ENCODE results near the gene CNTNAP5.

CNTNAP5 gene

GRCh38 chr2:124162256-124162655, 137.2 kb downstream of the CNTNAP5 start:
- no peak for DNase-seq

GRCh38 chr2:124163840-124164239, 138.8 kb downstream of the CNTNAP5 start:
- no peak for DNase-seq

GRCh38 chr2:124165698-124166097, 140.6 kb downstream of the CNTNAP5 start:
- DNase-seq, result no peak

- no peak for DNase-seq
These were observed 146.5 kb downstream of the CNTNAP5 start for GRCh38 chr2:124171472-124172063.

GRCh38 chr2:124178719-124179118, 153.6 kb downstream of the CNTNAP5 start:
- no peak for DNase-seq

- no peak for DNase-seq
These were observed 155.5 kb downstream of the CNTNAP5 start for GRCh38 chr2:124180635-124181034.

GRCh38 chr2:124186801-124187200, 161.7 kb downstream of the CNTNAP5 start:
- no peak for DNase-seq

- DNase-seq, result no peak
These were observed 162.9 kb downstream of the CNTNAP5 start for GRCh38 chr2:124187948-124188347.

GRCh38 chr2:124193706-124194105, 168.6 kb downstream of the CNTNAP5 start:
- no peak for DNase-seq

- no peak for DNase-seq
These were observed 176.6 kb downstream of the CNTNAP5 start for GRCh38 chr2:124201713-124202112.

GRCh38 chr2:124209441-124209840, 184.4 kb downstream of the CNTNAP5 start:
- DNase-seq, result no peak

- no peak for DNase-seq
These were observed 186.4 kb downstream of the CNTNAP5 start for GRCh38 chr2:124211461-124211860.

GRCh38 chr2:124213977-124214587, 189.0 kb downstream of the CNTNAP5 start:
- no peak for DNase-seq

- no peak for DNase-seq
These were observed 221.1 kb downstream of the CNTNAP5 start for GRCh38 chr2:124246170-124246569.

- no peak for DNase-seq
These were observed 223.3 kb downstream of the CNTNAP5 start for GRCh38 chr2:124248386-124248785.

GRCh38 chr2:124250433-124250832, 225.3 kb downstream of the CNTNAP5 start:
- no peak for DNase-seq

- no peak for DNase-seq
These were observed 229.5 kb downstream of the CNTNAP5 start for GRCh38 chr2:124254621-124255020.

GRCh38 chr2:124257120-124257519, 232.0 kb downstream of the CNTNAP5 start:
- no peak for DNase-seq

GRCh38 chr2:124258140-124258880, 233.2 kb downstream of the CNTNAP5 start:
- DNase-seq, result no peak

- DNase-seq, result no peak
These were observed 236.4 kb downstream of the CNTNAP5 start for GRCh38 chr2:124261456-124261855.

- DNase-seq, result no peak
These were observed 239.5 kb downstream of the CNTNAP5 start for GRCh38 chr2:124264551-124265091.

GRCh38 chr2:124267794-124268193, 242.7 kb downstream of the CNTNAP5 start:
- DNase-seq, result no peak

GRCh38 chr2:124269348-124269747, 244.3 kb downstream of the CNTNAP5 start:
- no peak for DNase-seq

- no peak for DNase-seq
These were observed 247.3 kb downstream of the CNTNAP5 start for GRCh38 chr2:124272261-124272841.

Data from CD4-positive, alpha-beta T cell treated with Interleukin-10 for 1 hour (primary cell).